Upper lobe of left lung (tissue), 4 donors: Measurements from ENCODE around the gene NRDE2.

Experiments
- CTCF ChIP-seq, 6 experiments: fragments of 450-650 bp in 4 of 6; fragments of 200-600 bp in 2 of 6; sonication (generic) in 2 of 6; IDR thresholded peaks; one replicate each; pipeline ENCODE4 v1.5.1; 2016 to 2019; ENCODE audit warnings: antibody characterized with exemption in 6 of 6
- POLR2A ChIP-seq, 4 donors: fragments of 450-650 bp; IDR thresholded peaks; one replicate each; pipeline ENCODE4 v1.5.1; 2016 to 2017; ENCODE audit warnings: antibody characterized with exemption in 4 of 4, mild to moderate bottlenecking in 2 of 4
- POLR2AphosphoS5 ChIP-seq, 2 donors: sonication (generic); formaldehyde crosslinking; IDR thresholded peaks; one replicate each; pipeline ENCODE4 v1.5.1; 2017; ENCODE audit warnings: antibody characterized with exemption in 2 of 2

GRCh38 chr14:90368946-90369721 lies 37.4 kb upstream of the NRDE2 start:
- TF ChIP-seq CTCF (IDR thresholded peaks at IDR 0.05) (peak in 1 of 6 experiments; percentile 8), POLR2AphosphoS5 (IDR thresholded peaks at IDR 0.05) (no peak), POLR2A (IDR thresholded peaks at IDR 0.05) (no peak)
